Measurements from ENCODE around the gene ADCYAP1R1. TPM values are rescaled to one million over a fixed set of nuclear protein-coding genes. Genes with fewer than 3 reads are reported as not detected.

Gene ADCYAP1R1
- total and polyA plus RNA-seq, 12 donors: 0.22 to 25.0 (median 1.5) TPM

GRCh38 chr7:31047313-31048146 is 4.6 kb upstream of the ADCYAP1R1 start:
- H3K27ac ChIP-seq: peak overlapping the region in 1 of 5 donors; percentile 5
- TF ChIP-seq POLR2A (IDR thresholded peaks at IDR 0.05) (no peak), CTCF (IDR thresholded peaks at IDR 0.05) (no peak)
- H3K27me3 ChIP-seq: peaks cover 9% of the 10 kb centered on the region
- H3K4me3 ChIP-seq: no peak overlapping the region
- DNase-seq: no peak
- no peaks in the 10 kb centered on the region for H3K4me1 ChIP-seq (replicated peaks in 1 of 2)
- WGBS, 4 donors: 79 to 86% (median 84%) methylated on average over 9 of the region's 9 CpGs
- no peaks in the 10 kb centered on the region for H3K9me3 ChIP-seq (replicated peaks in 1 of 3)
- intact Hi-C loops (cut with DNase I): no loop called here
- H3K36me3 ChIP-seq (replicated peaks in 1 of 2): no peaks in the 10 kb centered on the region

GRCh38 chr7:31049005-31049765 is 2.9 kb upstream of the ADCYAP1R1 start:
- Histone ChIP-seq H3K4me1 (replicated peaks in 1 of 2) (no peaks in the 10 kb centered on the region), H3K9me3 (replicated peaks in 1 of 3) (no peaks in the 10 kb centered on the region), H3K4me3 (no peak overlapping the region), H3K36me3 (replicated peaks in 1 of 2) (no peaks in the 10 kb centered on the region), H3K27ac (peak overlapping the region in 1 of 5 donors; percentile 49), H3K27me3 (peaks cover 22% of the 10 kb centered on the region)
- peak in 1 of 7 donors; percentile 83 for DNase-seq
- TF ChIP-seq POLR2A (IDR thresholded peaks at IDR 0.05): no peak
- no peak for TF ChIP-seq CTCF (IDR thresholded peaks at IDR 0.05)
- 67 to 81% (median 80%) methylated on average over 11 to 12 of the region's 12 CpGs for WGBS, 4 donors
- intact Hi-C loops (cut with DNase I): no loop called here

- 1 to 4% (median 2%) methylated on average over 16 to 52 of the region's 52 CpGs for WGBS, 4 donors
- Histone ChIP-seq H3K27ac (peak overlapping the region in 1 of 5 donors; percentile 44), H3K9me3 (replicated peaks in 1 of 3) (no peaks in the 10 kb centered on the region), H3K4me1 (replicated peaks in 1 of 2) (no peaks in the 10 kb centered on the region), H3K36me3 (replicated peaks in 1 of 2) (no peaks in the 10 kb centered on the region), H3K27me3 (peaks cover 22% of the 10 kb centered on the region), H3K4me3 (peak overlapping the region in 1 of 4 donors; percentile 6)
- TF ChIP-seq CTCF (IDR thresholded peaks at IDR 0.05) (no peak), POLR2A (IDR thresholded peaks at IDR 0.05) (peak in 1 of 2 donors; percentile 40)
- intact Hi-C loops (cut with DNase I): no loop called here
- DNase-seq: no peak
Measured at GRCh38 chr7:31052487-31052840, 356 bp downstream of the ADCYAP1R1 start.

- WGBS, 4 donors: 3 to 9% (median 3%) methylated on average over 11 to 50 of the region's 50 CpGs
- Histone ChIP-seq H3K4me3 (no peak overlapping the region), H3K27ac (peak overlapping the region in 1 of 5 donors; percentile 44), H3K36me3 (replicated peaks in 1 of 2) (no peaks in the 10 kb centered on the region), H3K9me3 (replicated peaks in 1 of 3) (no peaks in the 10 kb centered on the region), H3K4me1 (replicated peaks in 1 of 2) (no peaks in the 10 kb centered on the region), H3K27me3 (peaks cover 22% of the 10 kb centered on the region)
- intact Hi-C loops (cut with DNase I): no loop called here
- no peak for TF ChIP-seq CTCF (IDR thresholded peaks at IDR 0.05)
- TF ChIP-seq POLR2A (IDR thresholded peaks at IDR 0.05): no peak
- no peak for DNase-seq
Measured at GRCh38 chr7:31052841-31053601, 913 bp downstream of the ADCYAP1R1 start.

Data from adrenal gland (tissue), 12 donors.